NB4 (cell line): ENCODE measurements around the gene WTIP.
"Not testable (repeated sequence)": the region's sequence is repeated elsewhere in the genome, so short reads cannot be mapped to it uniquely, and the experiment has no call there.

Source experiments
- CTCF ChIP-seq: IDR thresholded peaks from one replicate; pipeline ENCODE4 v1.5.1; 2012; ENCODE audit warnings: low read depth, low read length
- MYC ChIP-seq: IDR thresholded peaks from 2 replicates; pipeline ENCODE4 v1.6.1; 2011; ENCODE audit warnings: low read depth, low read length
- POLR2A ChIP-seq: IDR thresholded peaks from 2 replicates; pipeline ENCODE4 v1.6.1; 2011; ENCODE audit warnings: mild to moderate bottlenecking; ENCODE audit not compliant: insufficient read length; ENCODE audit errors: extremely low read depth
- TF ChIP-seq, protein P1 (sequence below): IDR thresholded peaks from 2 replicates; pipeline ENCODE4 v1.6.1; 2011; ENCODE audit warnings: low read depth, low read length

GRCh38 chr19:34510904-34511303, 29.3 kb downstream of the WTIP start:
- not testable (repeated sequence) for TF ChIP-seq CTCF, POLR2A, MYC
- TF ChIP-seq, protein P1, sequence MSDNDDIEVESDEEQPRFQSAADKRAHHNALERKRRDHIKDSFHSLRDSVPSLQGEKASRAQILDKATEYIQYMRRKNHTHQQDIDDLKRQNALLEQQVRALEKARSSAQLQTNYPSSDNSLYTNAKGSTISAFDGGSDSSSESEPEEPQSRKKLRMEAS, result not testable (repeated sequence)
